Right atrium auricular region (tissue), 2 donors: ENCODE data around the gene TMEM120B. TPM values are rescaled to one million over a fixed set of nuclear protein-coding genes. Genes with fewer than 3 reads are reported as not detected.

ENCODE experiments used
- DNase-seq: peaks from one replicate; pipeline ENCODE4 v3.0.0-alpha.2; 2019; ENCODE audit warnings: low spot score
- H3K27ac ChIP-seq, 2 donors: fragments of 200-600 bp; sonication (generic); 1 replicate in 1 of 2; 2 replicates in 1 of 2; pipeline ENCODE4 v1.5.1; 2016 to 2019
- H3K27me3 ChIP-seq, 2 donors: fragments of 200-600 bp; sonication (generic); one replicate each; pipeline versions ENCODE4 v1.5.1 to v1.6.0; 2017 to 2019
- H3K36me3 ChIP-seq: fragments of 200-600 bp; sonication (generic); one replicate; pipeline ENCODE4 v1.5.1; 2016
- H3K4me1 ChIP-seq, 2 donors: fragments of 200-600 bp; sonication (generic); one replicate each; pipeline versions ENCODE4 v1.5.1 to v1.6.0; 2017 to 2019
- H3K4me3 ChIP-seq, 2 donors: fragments of 200-600 bp; sonication (generic); 1 replicate in 1 of 2; 2 replicates in 1 of 2; pipeline ENCODE4 v1.5.1; 2017 to 2019; ENCODE audit warnings: mild to moderate bottlenecking in 1 of 2, moderate library complexity in 1 of 2
- H3K9me3 ChIP-seq, 2 donors: fragments of 200-600 bp; sonication (generic); one replicate each; pipeline ENCODE4 v1.5.1; 2019
- CTCF ChIP-seq, 2 donors: fragments of 200-600 bp; sonication (generic); IDR thresholded peaks; one replicate each; pipeline ENCODE4 v1.5.1; 2019; ENCODE audit warnings: antibody characterized with exemption in 2 of 2
- total RNA-seq, 2 donors: library from RNA; depleted of rRNA; stranded (reverse); fragments of >200 nt; gene quantifications; one replicate each; pipeline ENCODE4 v1.1.0, GENCODE V29; 2016

TMEM120B gene
- total RNA-seq, 2 donors from 2014 or later = 3.3 to 4.7 TPM

GRCh38 chr12:121806009-121806545 is 93.5 kb downstream of the TMEM120B start:
- Histone ChIP-seq H3K4me3 (peak overlapping the region; percentile 73 to 79), H3K4me1 (peaks cover 0 to 56% of the 10 kb centered on the region in 2 donors), H3K27ac (peak overlapping the region; percentile 47 to 94), H3K36me3 (peaks cover 41% of the 10 kb centered on the region), H3K9me3 (no peaks in the 10 kb centered on the region), H3K27me3 (no peaks in the 10 kb centered on the region)
- no peak for DNase-seq
- TF ChIP-seq CTCF (IDR thresholded peaks at IDR 0.05) = no peak

GRCh38 chr12:121806546-121807423 is 94.2 kb downstream of the TMEM120B start:
- H3K36me3 ChIP-seq = peaks cover 41% of the 10 kb centered on the region
- DNase-seq = no peak
- TF ChIP-seq CTCF (IDR thresholded peaks at IDR 0.05) = no peak
- H3K9me3 ChIP-seq = no peaks in the 10 kb centered on the region
- H3K4me3 ChIP-seq = peak overlapping the region; percentile 73 to 79
- peak overlapping the region; percentile 47 to 94 for H3K27ac ChIP-seq
- H3K27me3 ChIP-seq = no peaks in the 10 kb centered on the region
- H3K4me1 ChIP-seq = peaks cover 0 to 57% of the 10 kb centered on the region in 2 donors

GRCh38 chr12:121807642-121808347 is 95.2 kb downstream of the TMEM120B start:
- H3K4me1 ChIP-seq = peaks cover 0 to 63% of the 10 kb centered on the region in 2 donors
- DNase-seq = no peak

GRCh38 chr12:121808623-121809022 is 96.1 kb downstream of the TMEM120B start:
- Histone ChIP-seq H3K9me3 (no peaks in the 10 kb centered on the region), H3K27me3 (no peaks in the 10 kb centered on the region), H3K4me1 (peaks cover 0 to 71% of the 10 kb centered on the region in 2 donors), H3K27ac (no peak overlapping the region), H3K4me3 (no peak overlapping the region), H3K36me3 (peaks cover 44% of the 10 kb centered on the region)
- no peak for DNase-seq
- no peak for TF ChIP-seq CTCF (IDR thresholded peaks at IDR 0.05)

More at GRCh38 chr12:121807642-121808347, 95.2 kb downstream of the TMEM120B start:
- Histone ChIP-seq H3K4me3 (no peak overlapping the region), H3K36me3 (peaks cover 41% of the 10 kb centered on the region), H3K27me3 (no peaks in the 10 kb centered on the region), H3K9me3 (no peaks in the 10 kb centered on the region), H3K27ac (no peak overlapping the region)
- no peak for TF ChIP-seq CTCF (IDR thresholded peaks at IDR 0.05)

- no peak for DNase-seq
- H3K9me3 ChIP-seq = no peaks in the 10 kb centered on the region
- H3K27ac ChIP-seq = no peak overlapping the region
- H3K4me1 ChIP-seq = peaks cover 0 to 76% of the 10 kb centered on the region in 2 donors
- no peaks in the 10 kb centered on the region for H3K27me3 ChIP-seq
- TF ChIP-seq CTCF (IDR thresholded peaks at IDR 0.05) = no peak
- H3K4me3 ChIP-seq = no peak overlapping the region
- peaks cover 52% of the 10 kb centered on the region for H3K36me3 ChIP-seq
Observed at GRCh38 chr12:121809712-121810116, 97.2 kb downstream of the TMEM120B start.
